Cardiac muscle cell (in vitro differentiated cells and primary cell): ENCODE measurements around the gene GOT1. TPM values are rescaled to one million over a fixed set of nuclear protein-coding genes. Genes with fewer than 3 reads are reported as not detected.

Experiments
- DNase-seq, 2 donors: peaks; one replicate each; pipeline versions ENCODE4 v3.0.0 to v3.0.0-alpha.2; 2010 to 2017; ENCODE audit warnings: low read depth in 1 of 2, low spot score in 1 of 2
- H3K27ac ChIP-seq: fragments of 200-600 bp; sonication (generic); 2 replicates; pipeline ENCODE4 v1.5.1; 2016
- H3K27me3 ChIP-seq: fragments of 200-600 bp; sonication (generic); 2 replicates; pipeline ENCODE4 v1.6.0; 2016; ENCODE audit warnings: control low read depth
- H3K36me3 ChIP-seq: fragments of 200-600 bp; sonication (generic); 2 replicates; pipeline ENCODE4 v1.5.1; 2016; ENCODE audit warnings: control low read depth
- H3K4me1 ChIP-seq: fragments of 200-600 bp; sonication (generic); 2 replicates; pipeline ENCODE4 v1.8.1; 2017; ENCODE audit warnings: low read depth, mild to moderate bottlenecking, mixed run types
- H3K4me3 ChIP-seq: fragments of 200-600 bp; sonication (generic); 2 replicates; pipeline ENCODE4 v1.5.1; 2016; ENCODE audit warnings: mild to moderate bottlenecking
- H3K9me3 ChIP-seq: fragments of 200-600 bp; sonication (generic); 2 replicates; pipeline ENCODE4 v1.5.1; 2017; ENCODE audit warnings: low read depth, mild to moderate bottlenecking, control low read depth
- CTCF ChIP-seq: IDR thresholded peaks from 2 replicates; pipeline ENCODE4 v1.5.1; 2012; ENCODE audit warnings: low read depth, mild to moderate bottlenecking, low read length
- polyA plus RNA-seq: library from polyadenylated mRNA; unstranded; fragments of >200 nt; fragmentation: Nextera tagmentation; extraction: Ambion mirVana; gene quantifications from 2 replicates; pipeline ENCODE4 v1.2.1, GENCODE V29; 2016
- total RNA-seq: library from RNA; depleted of rRNA; stranded (reverse); fragments of >200 nt; gene quantifications from 2 replicates; pipeline ENCODE4 v1.2.3, GENCODE V29; 2016

The GOT1 gene
- total and polyA plus RNA-seq, 2 experiments from 2014 or later = 114 to 243 TPM

GRCh38 chr10:99451499-99451788, 21.0 kb upstream of the GOT1 start:
- H3K4me1 ChIP-seq = no peaks in the 10 kb centered on the region
- no peak overlapping the region for H3K27ac ChIP-seq
- H3K4me3 ChIP-seq = no peak overlapping the region
- no peaks in the 10 kb centered on the region for H3K9me3 ChIP-seq
- no peak for DNase-seq
- no peak for TF ChIP-seq CTCF
- H3K27me3 ChIP-seq = no peaks in the 10 kb centered on the region
- H3K36me3 ChIP-seq = no peaks in the 10 kb centered on the region

GRCh38 chr10:99450624-99451498, 20.4 kb upstream of the GOT1 start:
- Histone ChIP-seq H3K9me3 (no peaks in the 10 kb centered on the region), H3K27me3 (no peaks in the 10 kb centered on the region), H3K4me3 (no peak overlapping the region), H3K36me3 (no peaks in the 10 kb centered on the region), H3K4me1 (no peaks in the 10 kb centered on the region), H3K27ac (no peak overlapping the region)
- TF ChIP-seq CTCF = no peak
- DNase-seq = no peak

GRCh38 chr10:99450156-99450555, 19.7 kb upstream of the GOT1 start:
- H3K27ac ChIP-seq = no peak overlapping the region
- H3K36me3 ChIP-seq = no peaks in the 10 kb centered on the region
- no peak overlapping the region for H3K4me3 ChIP-seq
- no peaks in the 10 kb centered on the region for H3K27me3 ChIP-seq
- no peaks in the 10 kb centered on the region for H3K4me1 ChIP-seq
- no peak for TF ChIP-seq CTCF
- H3K9me3 ChIP-seq = no peaks in the 10 kb centered on the region
- no peak for DNase-seq

- Histone ChIP-seq H3K4me3 (no peak overlapping the region), H3K9me3 (no peaks in the 10 kb centered on the region), H3K27ac (no peak overlapping the region), H3K27me3 (no peaks in the 10 kb centered on the region), H3K36me3 (no peaks in the 10 kb centered on the region), H3K4me1 (peaks cover 5% of the 10 kb centered on the region)
- no peak for TF ChIP-seq CTCF
- no peak for DNase-seq
Measured at GRCh38 chr10:99449023-99449422, 18.6 kb upstream of the GOT1 start.

DNA sequence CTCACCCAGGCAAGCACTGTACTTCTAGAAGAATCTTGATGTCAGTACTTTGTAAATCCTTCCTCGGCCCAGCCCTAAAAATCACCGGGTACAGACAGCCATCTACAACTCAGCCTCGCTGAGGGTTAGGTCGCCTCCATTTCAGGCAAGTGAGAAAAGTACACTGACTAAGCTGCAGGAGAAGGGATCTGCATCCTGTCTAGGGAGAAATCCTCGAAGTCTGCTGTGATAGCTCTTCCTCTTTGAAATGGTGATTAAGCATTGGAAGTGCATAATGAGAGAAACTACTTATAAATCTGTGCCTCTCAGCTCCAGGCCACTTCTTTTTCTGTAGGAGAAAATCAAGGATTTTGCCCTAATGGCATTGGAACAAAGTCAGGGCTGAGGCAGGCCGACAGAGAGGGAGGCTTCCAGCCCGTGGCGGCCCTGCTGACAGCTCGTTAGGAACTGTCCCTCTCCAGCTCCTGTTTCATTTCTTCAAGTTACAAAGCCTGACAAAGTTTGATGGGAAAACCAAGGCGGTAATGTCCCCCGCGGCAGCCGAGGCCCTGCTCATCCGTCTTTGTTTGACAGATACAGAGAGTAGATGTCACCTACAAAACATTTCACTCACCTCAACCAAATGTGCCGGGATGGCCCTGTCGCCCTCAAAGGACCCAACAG, 14.1 kb upstream of the GOT1 start:
- Histone ChIP-seq H3K27ac (no peak overlapping the region), H3K9me3 (no peaks in the 10 kb centered on the region), H3K4me1 (peaks cover 5% of the 10 kb centered on the region), H3K36me3 (no peaks in the 10 kb centered on the region), H3K27me3 (no peaks in the 10 kb centered on the region), H3K4me3 (no peak overlapping the region)
- peak in 1 of 2 donors; percentile 8 for DNase-seq
- no peak for TF ChIP-seq CTCF
